AG04450 (cell line): ENCODE results near the gene DMRT1. TPM values are rescaled to one million over a fixed set of nuclear protein-coding genes. Genes with fewer than 3 reads are reported as not detected.
"Not testable (repeated sequence)": the region's sequence is repeated elsewhere in the genome, so short reads cannot be mapped to it uniquely, and the experiment has no call there.

ENCODE experiments used
- CTCF ChIA-PET: fragments of 300-600, 350-600 bp; formaldehyde crosslinking; extraction: SDS; loops from one replicate; lab custom pipeline; 2022; ENCODE audit warnings: antibody characterized with exemption, inconsistent platforms; lab: Charles Lee
- POLR2A ChIA-PET: fragments of 350-600 bp; formaldehyde crosslinking; extraction: SDS; loops from one replicate; lab custom pipeline; 2021; ENCODE audit warnings: antibody characterized with exemption, inconsistent platforms; lab: Yijun Ruan, JAX
- DNase-seq: peaks from one replicate; pipeline ENCODE4 v3.0.0-alpha.2; 2011; ENCODE audit warnings: low read depth, low spot score
- H3K27ac ChIP-seq: one replicate; pipeline ENCODE4 v1.5.1; 2012; ENCODE audit warnings: low read depth, low read length, control low read depth
- H3K27me3 ChIP-seq: one replicate; pipeline ENCODE4 v1.6.0; 2012; ENCODE audit warnings: low read length; ENCODE audit not compliant: control insufficient read depth, insufficient read depth
- H3K4me3 ChIP-seq: 2 replicates; pipeline ENCODE4 v1.5.1; 2011; ENCODE audit warnings: mild to moderate bottlenecking, low read depth, low read length, control low read depth
- H3K9me3 ChIP-seq: 2 replicates; pipeline ENCODE4 v1.5.1; 2012; ENCODE audit warnings: low read length; ENCODE audit not compliant: control insufficient read depth, insufficient read depth
- polyA plus RNA-seq: library from polyadenylated mRNA; depleted of rRNA; stranded (reverse); fragments of >200 nt; gene quantifications from 2 replicates; pipeline ENCODE4 v1.2.3, GENCODE V29; 2011
- TF ChIP-seq, protein P1 (sequence below): IDR thresholded peaks from 2 replicates; pipeline ENCODE4 v1.5.1; 2011; ENCODE audit warnings: low read depth, low read length, control low read depth, inconsistent platforms

Gene DMRT1
- polyA plus RNA-seq, 1 experiment = not detected

- no peak overlapping the region for H3K4me3 ChIP-seq
- POLR2A ChIA-PET = no interaction called here
- H3K27ac ChIP-seq = no peak overlapping the region
- H3K9me3 ChIP-seq = peaks cover 13% of the 10 kb centered on the region
- CTCF ChIA-PET = no interaction called here
- DNase-seq = no peak
- no peaks in the 10 kb centered on the region for H3K27me3 ChIP-seq
- TF ChIP-seq, protein P1, sequence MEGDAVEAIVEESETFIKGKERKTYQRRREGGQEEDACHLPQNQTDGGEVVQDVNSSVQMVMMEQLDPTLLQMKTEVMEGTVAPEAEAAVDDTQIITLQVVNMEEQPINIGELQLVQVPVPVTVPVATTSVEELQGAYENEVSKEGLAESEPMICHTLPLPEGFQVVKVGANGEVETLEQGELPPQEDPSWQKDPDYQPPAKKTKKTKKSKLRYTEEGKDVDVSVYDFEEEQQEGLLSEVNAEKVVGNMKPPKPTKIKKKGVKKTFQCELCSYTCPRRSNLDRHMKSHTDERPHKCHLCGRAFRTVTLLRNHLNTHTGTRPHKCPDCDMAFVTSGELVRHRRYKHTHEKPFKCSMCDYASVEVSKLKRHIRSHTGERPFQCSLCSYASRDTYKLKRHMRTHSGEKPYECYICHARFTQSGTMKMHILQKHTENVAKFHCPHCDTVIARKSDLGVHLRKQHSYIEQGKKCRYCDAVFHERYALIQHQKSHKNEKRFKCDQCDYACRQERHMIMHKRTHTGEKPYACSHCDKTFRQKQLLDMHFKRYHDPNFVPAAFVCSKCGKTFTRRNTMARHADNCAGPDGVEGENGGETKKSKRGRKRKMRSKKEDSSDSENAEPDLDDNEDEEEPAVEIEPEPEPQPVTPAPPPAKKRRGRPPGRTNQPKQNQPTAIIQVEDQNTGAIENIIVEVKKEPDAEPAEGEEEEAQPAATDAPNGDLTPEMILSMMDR = no peak
Measured at GRCh38 chr9:995781-996180, 154.3 kb downstream of the DMRT1 start.

DNA sequence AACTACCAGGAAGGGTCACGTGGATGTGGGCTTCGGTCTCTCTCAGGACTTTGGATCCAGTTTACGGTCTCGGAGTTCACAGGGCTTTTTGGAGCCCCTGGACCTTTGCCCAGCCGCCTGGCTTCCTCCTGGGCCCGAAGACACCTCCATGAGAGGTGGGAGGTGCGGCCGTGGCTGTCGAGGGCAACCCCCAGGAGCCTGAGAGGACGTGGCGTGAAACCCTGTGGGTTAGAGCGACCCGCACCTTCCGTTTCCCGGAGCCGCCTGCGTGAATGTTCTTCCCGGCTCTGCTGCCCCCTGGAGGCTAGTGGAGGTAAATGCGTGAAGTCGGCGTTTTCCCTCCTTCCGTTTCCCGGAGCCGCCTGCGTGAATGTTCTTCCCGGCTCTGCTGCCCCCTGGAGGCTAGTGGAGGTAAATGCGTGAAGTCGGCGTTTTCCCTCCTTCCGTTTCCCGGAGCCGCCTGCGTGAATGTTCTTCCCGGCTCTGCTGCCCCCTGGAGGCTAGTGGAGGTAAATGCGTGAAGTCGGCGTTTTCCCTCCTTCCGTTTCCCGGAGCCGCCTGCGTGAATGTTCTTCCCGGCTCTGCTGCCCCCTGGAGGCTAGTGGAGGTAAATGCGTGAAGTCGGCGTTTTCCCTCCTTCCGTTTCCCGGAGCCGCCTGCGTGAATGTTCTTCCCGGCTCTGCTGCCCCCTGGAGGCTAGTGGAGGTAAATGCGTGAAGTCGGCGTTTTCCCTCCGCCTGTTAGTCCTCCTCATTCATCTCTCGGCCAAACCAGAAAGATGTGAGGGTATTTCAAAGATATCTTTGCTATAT, 157.0 kb downstream of the DMRT1 start:
- H3K27ac ChIP-seq = not testable (repeated sequence)
- TF ChIP-seq, protein P1 = peak; percentile 16; the same call in 1 of the 2 replicates

DNA sequence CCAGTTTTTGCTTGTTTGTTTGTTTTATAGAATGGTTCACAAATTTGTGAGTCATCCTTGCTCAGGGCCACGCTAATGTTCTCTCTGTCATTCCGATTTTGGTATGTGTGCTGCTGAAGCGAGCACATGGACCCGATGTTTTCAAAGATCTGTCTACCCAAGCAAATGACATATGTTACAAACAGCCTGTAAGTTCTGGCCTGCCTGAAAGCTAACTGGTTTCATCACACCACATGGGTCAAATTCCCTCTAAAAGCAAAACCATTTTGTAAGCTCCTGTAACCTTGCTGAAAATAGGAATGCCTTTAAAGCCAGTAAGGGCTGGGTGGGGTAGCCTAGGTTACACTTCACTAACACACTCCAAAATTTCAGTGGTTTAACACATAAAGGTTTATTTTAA, 160.3 kb downstream of the DMRT1 start:
- TF ChIP-seq, protein P1 = no peak
- CTCF ChIA-PET = interaction anchor here (0.6 to 1.2 kb wide), 3 partner anchors 50 to 759 kb away, joined by 3 to 4 read pairs (median 3); no protein-coding TSS in a partner anchor
- Histone ChIP-seq H3K27ac (no peak overlapping the region), H3K27me3 (no peaks in the 10 kb centered on the region), H3K9me3 (peaks cover 13% of the 10 kb centered on the region), H3K4me3 (no peak overlapping the region)
- DNase-seq = no peak
- POLR2A ChIA-PET = no interaction called here

More for the DNA sequence above, 157.0 kb downstream of the DMRT1 start:
- H3K27me3 ChIP-seq, H3K4me3 ChIP-seq, POLR2A ChIA-PET, DNase-seq: not testable (repeated sequence)
- peaks cover 13% of the 10 kb centered on the region for H3K9me3 ChIP-seq
- CTCF ChIA-PET = interaction anchor here (1.0 kb wide), 1 partner anchor 11 kb away, joined by 3 read pairs; no protein-coding TSS in a partner anchor

GRCh38 chr9:1002678-1003077, 161.2 kb downstream of the DMRT1 start:
- Histone ChIP-seq H3K27ac (no peak overlapping the region), H3K9me3 (peaks cover 13% of the 10 kb centered on the region), H3K27me3 (no peaks in the 10 kb centered on the region), H3K4me3 (no peak overlapping the region)
- DNase-seq = no peak
- ChIA-PET POLR2A (no interaction called here), CTCF (interaction anchor here (0.6 to 3.7 kb wide), 4 partner anchors 108 to 453 kb away, joined by 4 to 21 read pairs (median 6); no protein-coding TSS in a partner anchor)
- TF ChIP-seq, protein P1 = no peak
